ENCODE measurements around the gene DLX3.

GRCh38 chr17:49963309-49963625, 31.8 kb downstream of the DLX3 start:
- TF ChIP-seq CTCF (conservative IDR thresholded peaks at IDR 0.05; ENCODE audit: low read depth, low read length) (no peak), EZH2 (IDR thresholded peaks at IDR 0.05; ENCODE audit: low read length, unreplicated experiment) (no peak), EZH2phosphoT487 (IDR thresholded peaks at IDR 0.05; ENCODE audit: borderline replicate concordance, low read length) (no peak)
